Smooth muscle cell (in vitro differentiated cells): ENCODE measurements around the gene PRKCH. TPM values are rescaled to one million over a fixed set of nuclear protein-coding genes. Genes with fewer than 3 reads are reported as not detected.

Source experiments
- DNase-seq: peaks from one replicate; lab custom pipeline; 2025; ENCODE audit not compliant: unreplicated experiment; lab: John Stamatoyannopoulos, UW
- H2AFZ ChIP-seq: fragments of 200-600 bp; sonication (generic); 2 replicates; pipeline ENCODE4 v1.6.0; 2016; ENCODE audit warnings: antibody characterized with exemption, low read depth, mild to moderate bottlenecking
- H3F3A ChIP-seq: fragments of 200-600 bp; sonication (generic); 2 replicates; pipeline ENCODE4 v1.6.0; 2017; ENCODE audit warnings: antibody characterized with exemption, low read depth
- H3K27ac ChIP-seq: fragments of 200-600 bp; sonication (generic); 2 replicates; pipeline ENCODE4 v1.5.1; 2016; ENCODE audit warnings: low read depth, mild to moderate bottlenecking
- H3K27me3 ChIP-seq: fragments of 200-600 bp; sonication (generic); 2 replicates; pipeline ENCODE4 v1.6.1; 2016; ENCODE audit warnings: low read depth, mild to moderate bottlenecking
- H3K36me3 ChIP-seq: fragments of 200-600 bp; sonication (generic); 2 replicates; pipeline ENCODE4 v1.5.1; 2016; ENCODE audit warnings: low read depth
- H3K4me1 ChIP-seq: fragments of 200-600 bp; sonication (generic); 2 replicates; pipeline ENCODE4 v1.5.1; 2016; ENCODE audit warnings: low read depth
- H3K4me2 ChIP-seq: fragments of 200-600 bp; sonication (generic); 2 replicates; pipeline ENCODE4 v1.6.0; 2016; ENCODE audit warnings: mild to moderate bottlenecking
- H3K4me3 ChIP-seq: fragments of 200-600 bp; sonication (generic); 2 replicates; pipeline ENCODE4 v1.5.1; 2016; ENCODE audit warnings: mild to moderate bottlenecking
- H3K79me2 ChIP-seq: fragments of 200-600 bp; sonication (generic); 2 replicates; pipeline ENCODE4 v1.6.0; 2016; ENCODE audit warnings: low read depth, mild to moderate bottlenecking
- H3K9ac ChIP-seq: fragments of 200-600 bp; sonication (generic); 2 replicates; pipeline ENCODE4 v1.6.0; 2016; ENCODE audit warnings: low read depth
- H3K9me3 ChIP-seq: fragments of 200-600 bp; sonication (generic); replicated peaks from 2 replicates; pipeline ENCODE4 v1.5.1; 2016; ENCODE audit warnings: low read depth
- H4K20me1 ChIP-seq: fragments of 200-600 bp; sonication (generic); 2 replicates; pipeline ENCODE4 v1.6.0; 2016; ENCODE audit warnings: low read depth
- CTCF ChIP-seq: fragments of 200-600 bp; sonication (generic); IDR thresholded peaks from 2 replicates; pipeline ENCODE4 v1.5.1; 2017; ENCODE audit warnings: borderline replicate concordance, mild to moderate bottlenecking, antibody characterized with exemption; ENCODE audit not compliant: insufficient read depth, poor library complexity, severe bottlenecking
- WGBS: methylation state at CpG from one replicate; pipeline ENCODE4 v1.1.7; 2016; ENCODE audit warnings: low lambda C conversion rate; 5-methylcytosine and 5-hydroxymethylcytosine counted together
- polyA plus RNA-seq: library from polyadenylated mRNA; unstranded; fragments of >200 nt; fragmentation: Nextera tagmentation; extraction: Ambion mirVana; gene quantifications from 2 replicates; pipeline ENCODE4 v1.2.1, GENCODE V29; 2016
- total RNA-seq: library from RNA; depleted of rRNA; stranded (reverse); fragments of >200 nt; gene quantifications from 2 replicates; pipeline ENCODE4 v1.2.3, GENCODE V29; 2014

Gene PRKCH
- total and polyA plus RNA-seq, 2 experiments from 2014 or later: 1.5 to 7.6 TPM

- Histone ChIP-seq H3K79me2 (peaks cover 4% of the 10 kb centered on the region), H3K9me3 (no peaks in the 10 kb centered on the region), H3K27me3 (no peaks in the 10 kb centered on the region), H4K20me1 (no peaks in the 10 kb centered on the region), H3K4me3 (no peak overlapping the region), H3K36me3 (no peaks in the 10 kb centered on the region), H3K4me1 (peaks cover 4% of the 10 kb centered on the region), H3K27ac (no peak overlapping the region), H3F3A (no peaks in the 10 kb centered on the region), H2AFZ (no peak overlapping the region), H3K4me2 (no peak overlapping the region), H3K9ac (no peak overlapping the region)
- TF ChIP-seq CTCF: no peak
- 87% methylated on average over 1 of the region's 1 CpG for WGBS
- no peak for DNase-seq
Measured at GRCh38 chr14:61392297-61392696, 70.9 kb downstream of the PRKCH start.

GRCh38 chr14:61394542-61394941 is 73.2 kb downstream of the PRKCH start:
- Histone ChIP-seq H3F3A (no peaks in the 10 kb centered on the region), H3K4me1 (peaks cover 4% of the 10 kb centered on the region), H3K79me2 (peaks cover 4% of the 10 kb centered on the region), H3K4me3 (no peak overlapping the region), H3K27me3 (no peaks in the 10 kb centered on the region), H2AFZ (no peak overlapping the region), H3K9me3 (no peaks in the 10 kb centered on the region), H3K4me2 (no peak overlapping the region), H3K9ac (no peak overlapping the region), H3K27ac (no peak overlapping the region), H3K36me3 (no peaks in the 10 kb centered on the region), H4K20me1 (no peaks in the 10 kb centered on the region)
- 100% methylated on average over 1 of the region's 1 CpG for WGBS
- TF ChIP-seq CTCF: no peak
- DNase-seq: no peak

- Histone ChIP-seq H3K4me3 (no peak overlapping the region), H3K4me1 (peaks cover 4% of the 10 kb centered on the region), H3K79me2 (peaks cover 4% of the 10 kb centered on the region), H3K4me2 (no peak overlapping the region), H3F3A (no peaks in the 10 kb centered on the region), H4K20me1 (no peaks in the 10 kb centered on the region), H3K36me3 (no peaks in the 10 kb centered on the region), H3K27ac (no peak overlapping the region), H3K9ac (no peak overlapping the region), H2AFZ (no peak overlapping the region), H3K27me3 (no peaks in the 10 kb centered on the region), H3K9me3 (no peaks in the 10 kb centered on the region)
- TF ChIP-seq CTCF: no peak
- 76% methylated on average over 6 of the region's 6 CpGs for WGBS
- DNase-seq: no peak
Measured at GRCh38 chr14:61395115-61395725, 73.8 kb downstream of the PRKCH start.

- Histone ChIP-seq H2AFZ (no peak overlapping the region), H3K9ac (no peak overlapping the region), H3K4me3 (no peak overlapping the region), H4K20me1 (no peaks in the 10 kb centered on the region), H3K9me3 (no peaks in the 10 kb centered on the region), H3K27ac (no peak overlapping the region), H3K4me1 (peaks cover 4% of the 10 kb centered on the region), H3F3A (no peaks in the 10 kb centered on the region), H3K36me3 (no peaks in the 10 kb centered on the region), H3K27me3 (no peaks in the 10 kb centered on the region), H3K4me2 (no peak overlapping the region), H3K79me2 (peaks cover 4% of the 10 kb centered on the region)
- 71% methylated on average over 1 of the region's 1 CpG for WGBS
- DNase-seq: no peak
- TF ChIP-seq CTCF: no peak
Measured at GRCh38 chr14:61396279-61396678, 74.9 kb downstream of the PRKCH start.
